Peyer's patch (tissue), 4 donors: ENCODE data around the gene OTOP3. TPM values are rescaled to one million over a fixed set of nuclear protein-coding genes. Genes with fewer than 3 reads are reported as not detected.

ENCODE experiments used
- DNase-seq, 3 donors: peaks; one replicate each; pipeline ENCODE4 v3.0.0-alpha.2; 2017 to 2019
- H3K27ac ChIP-seq, 4 donors: fragments of 200-600 bp; sonication (generic); one replicate each; pipeline ENCODE4 v1.5.1; 2016 to 2019
- H3K27me3 ChIP-seq, 2 donors: fragments of 200-600 bp; sonication (generic); one replicate each; pipeline ENCODE4 v1.5.1; 2019
- H3K36me3 ChIP-seq, 3 donors: fragments of 200-600 bp; sonication (generic); one replicate each; pipeline ENCODE4 v1.5.1; 2016 to 2019
- H3K4me1 ChIP-seq, 4 donors: fragments of 200-600 bp; sonication (generic); one replicate each; pipeline ENCODE4 v1.5.1; 2016 to 2019
- H3K4me3 ChIP-seq, 4 donors: fragments of 200-600 bp; sonication (generic); 1 replicate in 3 of 4; 2 replicates in 1 of 4; pipeline ENCODE4 v1.5.1; 2016 to 2019; ENCODE audit warnings: mild to moderate bottlenecking in 1 of 4
- H3K9me3 ChIP-seq, 4 donors: fragments of 200-600 bp; sonication (generic); one replicate each; pipeline ENCODE4 v1.5.1; 2016 to 2019; ENCODE audit warnings: mild to moderate bottlenecking in 1 of 4
- CTCF ChIP-seq, 6 experiments: fragments of 450-650 bp in 4 of 6; fragments of 200-600 bp in 2 of 6; sonication (generic) in 1 of 6; IDR thresholded peaks; one replicate each; pipeline ENCODE4 v1.5.1; 2017 to 2019; ENCODE audit warnings: antibody characterized with exemption in 6 of 6, mild to moderate bottlenecking in 3 of 6, moderate library complexity in 1 of 6
- POLR2A ChIP-seq, 2 donors: fragments of 450-650 bp; IDR thresholded peaks; one replicate each; pipeline ENCODE4 v1.5.1; 2017; ENCODE audit warnings: antibody characterized with exemption in 2 of 2, mild to moderate bottlenecking in 2 of 2, moderate library complexity in 2 of 2
- total RNA-seq, 4 donors: library from RNA; depleted of rRNA; stranded (reverse); fragments of >200 nt; gene quantifications; one replicate each; pipeline ENCODE4 v1.1.0, GENCODE V29; 2016

The OTOP3 gene
- total RNA-seq, 4 donors from 2014 or later, result 5.2 to 9.3 (median 8.5) TPM; not detected in 1

- Histone ChIP-seq H3K4me3 (no peak overlapping the region), H3K9me3 (no peaks in the 10 kb centered on the region), H3K27ac (no peak overlapping the region), H3K36me3 (no peaks in the 10 kb centered on the region), H3K27me3 (no peaks in the 10 kb centered on the region), H3K4me1 (peaks cover 0 to 12% (median 3%) of the 10 kb centered on the region in 4 donors)
- peak; percentile 68 to 90 (median 85) for DNase-seq
- TF ChIP-seq CTCF (IDR thresholded peaks at IDR 0.05) (peak; percentile 91 to 96 (median 94)), POLR2A (IDR thresholded peaks at IDR 0.05) (no peak)
These were observed 22.4 kb downstream of the OTOP3 start for GRCh38 chr17:74957935-74958740.

- no peaks in the 10 kb centered on the region for H3K36me3 ChIP-seq
- H3K4me3 ChIP-seq, result no peak overlapping the region
- no peak for DNase-seq
- no peaks in the 10 kb centered on the region for H3K9me3 ChIP-seq
- H3K27me3 ChIP-seq, result no peaks in the 10 kb centered on the region
- TF ChIP-seq POLR2A (IDR thresholded peaks at IDR 0.05) (no peak), CTCF (IDR thresholded peaks at IDR 0.05) (no peak)
- peaks cover 0 to 6% (median 2%) of the 10 kb centered on the region in 4 donors for H3K4me1 ChIP-seq
- no peak overlapping the region for H3K27ac ChIP-seq
These were observed 24.3 kb downstream of the OTOP3 start for GRCh38 chr17:74959826-74960515.

GRCh38 chr17:74960570-74961342, 25.1 kb downstream of the OTOP3 start:
- H3K9me3 ChIP-seq, result no peaks in the 10 kb centered on the region
- peaks cover 0 to 6% (median 2%) of the 10 kb centered on the region in 4 donors for H3K4me1 ChIP-seq
- no peaks in the 10 kb centered on the region for H3K27me3 ChIP-seq
- H3K4me3 ChIP-seq, result no peak overlapping the region
- H3K36me3 ChIP-seq, result no peaks in the 10 kb centered on the region
- peak; percentile 32 to 79 (median 76) for DNase-seq
- no peak overlapping the region for H3K27ac ChIP-seq
- TF ChIP-seq POLR2A (IDR thresholded peaks at IDR 0.05) (no peak), CTCF (IDR thresholded peaks at IDR 0.05) (peak; percentile 6 to 63 (median 42))

GRCh38 chr17:74961657-74962350, 26.1 kb downstream of the OTOP3 start:
- no peaks in the 10 kb centered on the region for H3K9me3 ChIP-seq
- TF ChIP-seq POLR2A (IDR thresholded peaks at IDR 0.05) (no peak), CTCF (IDR thresholded peaks at IDR 0.05) (peak; percentile 77 to 92 (median 85))
- peak; percentile 86 to 95 (median 91) for DNase-seq
- H3K36me3 ChIP-seq, result no peaks in the 10 kb centered on the region
- peaks cover 0 to 6% (median 2%) of the 10 kb centered on the region in 4 donors for H3K4me1 ChIP-seq
- H3K27me3 ChIP-seq, result no peaks in the 10 kb centered on the region
- H3K4me3 ChIP-seq, result no peak overlapping the region
- H3K27ac ChIP-seq, result no peak overlapping the region
